Esophagus squamous epithelium (tissue), 5 donors: ENCODE data around the gene MAD2L2. TPM values are rescaled to one million over a fixed set of nuclear protein-coding genes. Genes with fewer than 3 reads are reported as not detected.
A peak's percentile ranks its signal among the peaks of the same experiment; 100 is the strongest.

Experiments
- DNase-seq: peaks from one replicate; lab custom pipeline; 2025; lab: John Stamatoyannopoulos, UW
- H3K27ac ChIP-seq, 4 donors: fragments of 200-600 bp; sonication (generic); one replicate each; pipeline ENCODE4 v1.5.1; 2016 to 2019; ENCODE audit warnings: mild to moderate bottlenecking in 1 of 4
- H3K27me3 ChIP-seq, 4 donors: fragments of 200-600 bp; sonication (generic); 1 replicate in 3 of 4; 2 replicates in 1 of 4; pipeline versions ENCODE4 v1.5.1 to v1.6.0; 2017 to 2021; ENCODE audit warnings: antibody characterized with exemption in 1 of 4
- H3K36me3 ChIP-seq, 3 donors: fragments of 200-600 bp; sonication (generic); one replicate each; pipeline ENCODE4 v1.5.1; 2016 to 2019
- H3K4me1 ChIP-seq, 3 donors: fragments of 200-600 bp; sonication (generic); one replicate each; pipeline ENCODE4 v1.5.1; 2017 to 2019
- H3K4me3 ChIP-seq, 4 donors: fragments of 200-600 bp; sonication (generic); 1 replicate in 3 of 4; 2 replicates in 1 of 4; pipeline ENCODE4 v1.5.1; 2016 to 2019; ENCODE audit warnings: mild to moderate bottlenecking in 2 of 4, moderate library complexity in 1 of 4
- H3K9me3 ChIP-seq, 3 donors: fragments of 200-600 bp; sonication (generic); one replicate each; pipeline ENCODE4 v1.5.1; 2016 to 2019
- POLR2A ChIP-seq, 4 donors: fragments of 450-650 bp; IDR thresholded peaks; one replicate each; pipeline ENCODE4 v1.6.1; 2017; ENCODE audit warnings: antibody characterized with exemption in 4 of 4, mild to moderate bottlenecking in 4 of 4, moderate library complexity in 3 of 4
- WGBS, 2 donors: methylation state at CpG; one replicate each; pipeline ENCODE4 v1.1.5; 2018; 5-methylcytosine and 5-hydroxymethylcytosine counted together
- intact Hi-C: fragments of 100-400 bp; cut with DNase I; formaldehyde crosslinking; loops from one replicate; pipeline ENCODE4 v1.15.0; 2022
- total RNA-seq, 4 donors: library from RNA; depleted of rRNA; stranded (reverse); fragments of >200 nt; gene quantifications; one replicate each; pipeline ENCODE4 v1.1.0, GENCODE V29; 2016
- TF ChIP-seq, protein P1 (sequence below), 6 experiments: fragments of 450-650 bp in 4 of 6; fragments of 200-600 bp in 2 of 6; sonication (generic) in 2 of 6; IDR thresholded peaks; one replicate each; pipeline ENCODE4 v1.5.1; 2016 to 2019; ENCODE audit warnings: antibody characterized with exemption in 6 of 6, mild to moderate bottlenecking in 4 of 6, moderate library complexity in 4 of 6
- donor health status: DM: yes; HTN: yes; CAD: no.

MAD2L2 gene
- total RNA-seq, 4 donors from 2014 or later: 12.1 to 22.8 (median 18.9) TPM

DNA sequence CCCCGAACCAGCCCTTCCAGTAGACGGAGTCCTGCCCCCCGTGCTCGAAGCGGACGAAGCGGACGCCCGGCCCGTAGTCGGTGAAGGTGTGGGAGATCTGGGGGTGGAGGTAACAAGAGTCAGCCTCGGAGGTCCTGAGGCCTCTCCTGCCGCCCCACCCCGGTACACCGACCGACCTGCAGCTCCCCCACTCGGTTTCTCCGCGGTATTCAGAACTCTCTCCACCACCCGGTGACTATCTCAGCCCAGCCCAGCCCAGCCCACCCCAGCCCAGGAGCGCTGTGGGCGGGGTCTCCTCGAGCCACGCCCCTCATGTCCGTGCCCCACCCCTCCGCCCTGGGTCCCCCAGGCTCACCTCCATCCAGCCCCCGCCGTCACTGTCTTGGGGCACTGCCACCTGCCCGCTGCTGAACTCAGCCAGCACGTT is 32.2 kb downstream of the MAD2L2 start:
- whole genome bisulfite sequencing, 2 donors: 41 to 79% methylated on average over 6 to 10 of the region's 30 CpGs
- no peaks in the 10 kb centered on the region for H3K9me3 ChIP-seq
- H3K4me3 ChIP-seq: peak overlapping the region in 1 of 4 donors; percentile 30
- no peaks in the 10 kb centered on the region for H3K36me3 ChIP-seq
- TF ChIP-seq, protein P1, sequence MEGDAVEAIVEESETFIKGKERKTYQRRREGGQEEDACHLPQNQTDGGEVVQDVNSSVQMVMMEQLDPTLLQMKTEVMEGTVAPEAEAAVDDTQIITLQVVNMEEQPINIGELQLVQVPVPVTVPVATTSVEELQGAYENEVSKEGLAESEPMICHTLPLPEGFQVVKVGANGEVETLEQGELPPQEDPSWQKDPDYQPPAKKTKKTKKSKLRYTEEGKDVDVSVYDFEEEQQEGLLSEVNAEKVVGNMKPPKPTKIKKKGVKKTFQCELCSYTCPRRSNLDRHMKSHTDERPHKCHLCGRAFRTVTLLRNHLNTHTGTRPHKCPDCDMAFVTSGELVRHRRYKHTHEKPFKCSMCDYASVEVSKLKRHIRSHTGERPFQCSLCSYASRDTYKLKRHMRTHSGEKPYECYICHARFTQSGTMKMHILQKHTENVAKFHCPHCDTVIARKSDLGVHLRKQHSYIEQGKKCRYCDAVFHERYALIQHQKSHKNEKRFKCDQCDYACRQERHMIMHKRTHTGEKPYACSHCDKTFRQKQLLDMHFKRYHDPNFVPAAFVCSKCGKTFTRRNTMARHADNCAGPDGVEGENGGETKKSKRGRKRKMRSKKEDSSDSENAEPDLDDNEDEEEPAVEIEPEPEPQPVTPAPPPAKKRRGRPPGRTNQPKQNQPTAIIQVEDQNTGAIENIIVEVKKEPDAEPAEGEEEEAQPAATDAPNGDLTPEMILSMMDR (IDR thresholded peaks at IDR 0.05): no peak
- TF ChIP-seq POLR2A (IDR thresholded peaks at IDR 0.05): no peak
- no peak for DNase-seq
- peaks cover 0 to 48% (median 0%) of the 10 kb centered on the region in 4 donors for H3K27me3 ChIP-seq
- no peak overlapping the region for H3K27ac ChIP-seq
- intact Hi-C loops: loop anchor here (10.0 kb wide), 1 partner anchor 614 kb away; no protein-coding TSS in a partner anchor
- peaks cover 0 to 43% (median 15%) of the 10 kb centered on the region in 3 donors for H3K4me1 ChIP-seq

- DNase-seq: no peak
- Histone ChIP-seq H3K4me3 (no peak overlapping the region), H3K9me3 (no peaks in the 10 kb centered on the region), H3K27ac (no peak overlapping the region), H3K36me3 (no peaks in the 10 kb centered on the region), H3K27me3 (peaks cover 0 to 50% (median 0%) of the 10 kb centered on the region in 4 donors), H3K4me1 (peaks cover 0 to 36% (median 15%) of the 10 kb centered on the region in 3 donors)
- WGBS, 2 donors: 53 to 93% methylated on average over 2 to 3 of the region's 6 CpGs
- intact Hi-C loops: loop anchor here (10.0 kb wide), 1 partner anchor 613 kb away; no protein-coding TSS in a partner anchor
- TF ChIP-seq, protein P1 (IDR thresholded peaks at IDR 0.05): no peak
- TF ChIP-seq POLR2A (IDR thresholded peaks at IDR 0.05): no peak
These were observed 32.9 kb downstream of the MAD2L2 start for GRCh38 chr1:11648039-11648438.

DNA sequence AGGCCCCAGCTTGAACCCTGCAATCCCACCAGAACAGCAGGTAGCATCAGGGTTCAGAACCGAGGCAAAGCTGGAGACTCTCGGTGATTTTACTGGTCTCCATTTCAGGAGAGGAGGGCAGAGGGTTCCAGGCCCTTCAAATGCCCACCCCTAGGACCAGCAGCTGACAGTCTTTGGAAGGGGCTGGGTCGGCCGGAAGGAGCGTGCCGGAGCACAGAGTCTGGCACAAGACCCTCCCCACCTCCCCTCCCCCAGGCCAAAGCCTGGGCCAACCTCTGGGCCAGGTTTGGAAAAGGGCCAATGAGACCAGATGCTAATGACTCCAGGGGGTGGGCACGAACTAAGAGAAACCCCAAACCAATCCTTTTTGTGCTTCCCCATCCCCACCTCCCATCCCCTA is 33.6 kb downstream of the MAD2L2 start:
- Histone ChIP-seq H3K4me3 (no peak overlapping the region), H3K27me3 (peaks cover 0 to 50% (median 0%) of the 10 kb centered on the region in 4 donors), H3K9me3 (no peaks in the 10 kb centered on the region), H3K4me1 (peaks cover 0 to 35% (median 15%) of the 10 kb centered on the region in 3 donors), H3K27ac (no peak overlapping the region), H3K36me3 (no peaks in the 10 kb centered on the region)
- intact Hi-C loops: loop anchor here (10.0 kb wide), 1 partner anchor 613 kb away; no protein-coding TSS in a partner anchor
- 85 to 86% methylated on average over 4 to 5 of the region's 7 CpGs for WGBS, 2 donors
- DNase-seq: no peak
- TF ChIP-seq, protein P1 (IDR thresholded peaks at IDR 0.05): no peak
- no peak for TF ChIP-seq POLR2A (IDR thresholded peaks at IDR 0.05)

DNA sequence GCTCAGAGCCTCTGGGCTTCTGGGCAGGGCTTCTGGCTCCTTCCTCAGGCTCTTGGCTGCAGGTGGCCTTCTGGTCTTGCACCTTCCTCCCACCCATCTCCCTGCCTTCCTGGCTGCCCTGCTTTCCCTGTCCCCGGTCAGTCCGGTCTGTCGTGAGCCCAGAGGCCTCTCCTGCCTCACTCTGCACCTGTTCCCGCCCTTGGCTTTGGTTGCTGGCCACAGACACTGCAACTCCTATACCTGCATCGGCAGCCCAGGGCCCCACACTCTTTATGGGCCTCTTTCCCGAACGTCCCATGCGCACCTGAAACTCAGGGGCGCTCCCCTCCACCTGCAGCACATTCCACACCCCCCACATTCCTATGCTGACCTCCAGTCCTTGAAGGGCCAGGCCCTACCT is 34.6 kb downstream of the MAD2L2 start:
- peaks cover 0 to 35% (median 15%) of the 10 kb centered on the region in 3 donors for H3K4me1 ChIP-seq
- no peak overlapping the region for H3K27ac ChIP-seq
- no peaks in the 10 kb centered on the region for H3K9me3 ChIP-seq
- no peak overlapping the region for H3K4me3 ChIP-seq
- 78 to 88% methylated on average over 9 of the region's 9 CpGs for WGBS, 2 donors
- H3K27me3 ChIP-seq: peaks cover 0 to 60% (median 0%) of the 10 kb centered on the region in 4 donors
- no peaks in the 10 kb centered on the region for H3K36me3 ChIP-seq
- intact Hi-C loops: loop anchor here (10.0 kb wide), 1 partner anchor 612 kb away; no protein-coding TSS in a partner anchor
- TF ChIP-seq, protein P1 (IDR thresholded peaks at IDR 0.05): no peak
- no peak for TF ChIP-seq POLR2A (IDR thresholded peaks at IDR 0.05)
- no peak for DNase-seq

DNA sequence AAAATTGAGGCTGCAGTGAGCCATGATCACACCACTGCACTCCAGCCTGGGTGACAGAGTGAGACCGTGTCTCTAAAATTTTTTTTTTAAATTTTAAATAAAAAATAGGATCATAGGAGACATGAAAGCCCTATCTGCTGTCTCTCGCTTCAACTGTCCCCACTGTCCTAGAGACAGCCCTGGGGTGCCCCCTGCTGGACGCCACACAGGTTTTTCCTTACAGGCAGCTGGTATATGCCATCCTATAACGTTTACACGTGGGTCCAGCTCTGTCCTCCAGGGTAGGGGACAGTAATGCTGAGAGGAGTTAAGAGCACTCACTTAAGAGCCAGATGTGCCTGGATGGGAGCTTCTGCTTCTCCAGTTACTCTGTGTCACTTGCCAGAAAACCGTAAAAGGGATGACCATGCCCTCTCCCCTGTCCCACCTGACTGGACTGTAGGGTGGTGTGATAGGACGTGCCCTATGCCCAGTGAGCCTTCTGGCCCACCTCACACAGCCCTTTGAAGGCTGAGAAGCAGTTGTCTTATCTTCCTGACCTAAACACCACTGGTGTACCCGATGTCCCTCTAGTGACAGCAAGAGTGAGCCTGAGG is 35.2 kb downstream of the MAD2L2 start:
- WGBS, 2 donors: 10 to 34% methylated on average over 5 to 6 of the region's 8 CpGs
- TF ChIP-seq POLR2A (IDR thresholded peaks at IDR 0.05): no peak
- TF ChIP-seq, protein P1 (IDR thresholded peaks at IDR 0.05): peak; percentile 39 to 75 (median 67)
- H3K9me3 ChIP-seq: no peaks in the 10 kb centered on the region
- H3K27ac ChIP-seq: no peak overlapping the region
- peaks cover 0 to 60% (median 0%) of the 10 kb centered on the region in 4 donors for H3K27me3 ChIP-seq
- H3K4me1 ChIP-seq: peaks cover 0 to 31% (median 15%) of the 10 kb centered on the region in 3 donors
- intact Hi-C loops: loop anchor here (10.0 kb wide), 1 partner anchor 611 kb away; no protein-coding TSS in a partner anchor
- H3K4me3 ChIP-seq: no peak overlapping the region
- H3K36me3 ChIP-seq: no peaks in the 10 kb centered on the region
- DNase-seq: no peak
